ENCODE results near the gene ADAMTSL2.
"Not testable (repeated sequence)": the region's sequence is repeated elsewhere in the genome, so short reads cannot be mapped to it uniquely, and the experiment has no call there.

ADAMTSL2 gene

DNA sequence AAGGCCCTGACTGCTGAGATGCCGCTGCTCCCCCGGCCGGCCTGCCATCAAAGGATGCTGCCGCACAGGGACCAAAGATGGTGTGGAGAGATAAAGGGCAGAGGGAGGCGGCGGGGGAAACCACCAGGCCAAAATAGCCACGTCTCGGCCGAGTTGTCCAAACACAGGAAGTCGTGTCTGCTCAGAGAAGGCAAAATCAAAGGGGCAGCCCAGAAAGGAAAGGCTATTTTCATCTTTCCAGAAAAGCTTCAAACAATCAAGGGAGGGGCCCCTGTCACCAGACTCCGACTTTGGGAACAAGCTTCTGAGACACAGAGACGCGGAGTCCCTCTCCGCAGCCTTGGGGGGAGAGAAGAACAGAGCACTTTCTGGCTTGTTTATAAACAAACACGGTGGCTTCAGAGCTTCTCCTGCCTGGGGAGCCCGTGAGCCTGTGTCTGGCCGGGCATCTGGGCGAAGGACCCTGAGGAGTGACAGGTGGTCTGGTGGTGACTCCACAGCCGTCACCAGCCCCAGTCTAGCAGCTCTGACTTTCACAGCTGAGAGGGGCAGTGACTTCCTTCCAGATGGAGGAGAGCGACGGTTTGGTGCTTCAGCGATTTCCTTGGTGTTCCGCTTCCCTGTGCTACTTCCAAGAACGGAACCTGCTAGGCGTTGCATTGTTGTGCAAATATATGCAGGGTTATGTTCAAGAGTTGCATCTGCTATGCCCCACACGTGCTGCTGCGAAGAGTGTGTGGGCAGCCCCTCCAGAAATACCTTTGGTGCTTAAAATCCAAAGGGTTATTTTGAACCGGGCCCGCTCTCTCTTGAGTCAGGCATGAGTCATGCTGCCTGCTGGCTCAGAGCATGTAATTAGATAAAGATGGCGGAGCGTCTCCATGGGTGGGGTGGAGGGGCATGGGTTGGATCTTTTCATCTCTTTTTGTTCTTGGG, 24.0 kb downstream of the ADAMTSL2 start:
- Mint-ChIP-seq H3K27me3 (peaks cover 26% of the 10 kb centered on the region), H3K4me3 (peak overlapping the region; percentile 0), H3K36me3 (ENCODE audit: low read depth) (no peaks in the 10 kb centered on the region), H3K9me3 (no peaks in the 10 kb centered on the region), H3K27ac (peak overlapping the region; percentile 83), H3K4me1 (ENCODE audit: low read depth) (peaks cover 29% of the 10 kb centered on the region)
- intact Hi-C loops (cut with micrococcal nuclease), result no loop called here

DNA sequence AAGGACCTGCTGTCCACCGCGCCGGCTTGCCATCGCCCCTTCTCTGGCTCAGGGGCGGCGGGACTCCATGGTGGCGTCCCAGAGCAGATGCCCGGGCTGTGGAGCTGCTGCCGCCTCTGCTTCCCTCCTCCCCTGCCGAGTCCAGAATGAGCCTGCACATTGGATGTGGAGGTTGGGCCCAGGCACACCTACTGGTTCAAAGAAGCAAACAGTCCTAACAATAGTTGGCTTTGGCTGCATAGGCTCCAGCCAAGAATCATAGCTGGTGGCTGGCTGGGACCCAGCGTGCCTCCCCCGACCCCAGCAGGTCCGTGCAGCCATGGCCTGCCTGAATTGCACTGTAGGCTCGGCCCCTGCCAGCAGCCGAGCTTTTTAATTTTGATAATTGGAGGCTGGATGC, 25.8 kb downstream of the ADAMTSL2 start:
- Mint-ChIP-seq H3K27me3 (peaks cover 37% of the 10 kb centered on the region), H3K9me3 (no peaks in the 10 kb centered on the region), H3K4me3 (no peak overlapping the region), H3K27ac (no peak overlapping the region), H3K4me1 (ENCODE audit: low read depth) (peaks cover 31% of the 10 kb centered on the region), H3K36me3 (ENCODE audit: low read depth) (no peaks in the 10 kb centered on the region)
- intact Hi-C loops (cut with micrococcal nuclease), result no loop called here

DNA sequence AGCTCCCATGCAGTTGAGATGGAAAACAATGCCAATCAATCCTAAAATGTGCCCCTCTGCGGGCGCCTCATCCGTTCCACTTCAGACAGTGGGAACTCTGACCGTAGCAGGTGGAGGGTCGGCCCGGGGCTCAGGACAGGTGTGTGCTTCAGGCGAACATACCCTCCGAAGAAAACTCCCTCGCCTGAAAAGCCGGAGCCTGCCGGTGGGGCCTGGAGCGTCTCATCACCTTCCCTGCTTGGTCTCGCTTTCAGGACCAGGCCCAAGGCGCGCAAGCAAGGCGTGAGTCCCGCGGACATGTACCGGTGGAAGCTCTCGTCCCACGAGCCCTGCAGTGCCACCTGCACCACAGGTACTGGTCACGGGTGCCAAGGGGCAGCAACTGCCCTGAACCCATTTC, 26.4 kb downstream of the ADAMTSL2 start:
- intact Hi-C loops (cut with micrococcal nuclease), result no loop called here
- Mint-ChIP-seq H3K4me1 (ENCODE audit: low read depth) (peaks cover 31% of the 10 kb centered on the region), H3K27ac (no peak overlapping the region), H3K27me3 (peaks cover 34% of the 10 kb centered on the region), H3K4me3 (no peak overlapping the region), H3K36me3 (ENCODE audit: low read depth) (no peaks in the 10 kb centered on the region), H3K9me3 (no peaks in the 10 kb centered on the region)

DNA sequence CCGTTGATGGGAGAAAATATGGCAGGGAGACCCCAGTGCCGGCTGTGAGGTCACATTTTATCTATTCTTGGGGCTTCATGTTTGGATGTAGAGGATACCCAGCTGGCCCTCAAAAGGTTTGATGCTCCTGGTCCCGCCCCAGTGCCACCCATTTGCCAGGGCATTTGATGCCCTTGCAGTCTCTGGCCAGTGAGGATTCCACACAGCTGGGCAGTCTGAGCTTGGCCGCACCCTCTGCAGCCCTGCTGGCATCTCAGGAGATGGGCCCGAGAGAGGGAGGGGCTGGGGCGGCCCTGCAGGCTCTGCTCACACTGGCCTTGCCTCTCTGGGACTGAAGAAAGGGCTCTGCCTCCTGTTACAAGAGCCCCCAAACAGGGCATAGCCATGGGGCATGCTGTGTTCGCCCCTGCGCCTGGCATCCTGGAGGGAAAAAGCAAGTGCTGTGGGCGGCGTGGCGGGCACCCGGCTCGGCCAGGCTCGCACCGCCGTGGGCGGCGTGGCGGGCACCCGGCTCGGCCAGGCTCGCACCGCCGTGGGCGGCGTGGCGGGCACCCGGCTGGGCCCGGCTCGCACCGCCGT, 27.6 kb downstream of the ADAMTSL2 start:
- H3K27ac Mint-ChIP-seq, result no peak overlapping the region
- no peaks in the 10 kb centered on the region for H3K9me3 Mint-ChIP-seq
- peaks cover 31% of the 10 kb centered on the region for H3K4me1 Mint-ChIP-seq (ENCODE audit: low read depth)
- peaks cover 30% of the 10 kb centered on the region for H3K27me3 Mint-ChIP-seq
- intact Hi-C loops (cut with micrococcal nuclease), result no loop called here
- H3K36me3 Mint-ChIP-seq (ENCODE audit: low read depth), result no peaks in the 10 kb centered on the region
- no peak overlapping the region for H3K4me3 Mint-ChIP-seq

DNA sequence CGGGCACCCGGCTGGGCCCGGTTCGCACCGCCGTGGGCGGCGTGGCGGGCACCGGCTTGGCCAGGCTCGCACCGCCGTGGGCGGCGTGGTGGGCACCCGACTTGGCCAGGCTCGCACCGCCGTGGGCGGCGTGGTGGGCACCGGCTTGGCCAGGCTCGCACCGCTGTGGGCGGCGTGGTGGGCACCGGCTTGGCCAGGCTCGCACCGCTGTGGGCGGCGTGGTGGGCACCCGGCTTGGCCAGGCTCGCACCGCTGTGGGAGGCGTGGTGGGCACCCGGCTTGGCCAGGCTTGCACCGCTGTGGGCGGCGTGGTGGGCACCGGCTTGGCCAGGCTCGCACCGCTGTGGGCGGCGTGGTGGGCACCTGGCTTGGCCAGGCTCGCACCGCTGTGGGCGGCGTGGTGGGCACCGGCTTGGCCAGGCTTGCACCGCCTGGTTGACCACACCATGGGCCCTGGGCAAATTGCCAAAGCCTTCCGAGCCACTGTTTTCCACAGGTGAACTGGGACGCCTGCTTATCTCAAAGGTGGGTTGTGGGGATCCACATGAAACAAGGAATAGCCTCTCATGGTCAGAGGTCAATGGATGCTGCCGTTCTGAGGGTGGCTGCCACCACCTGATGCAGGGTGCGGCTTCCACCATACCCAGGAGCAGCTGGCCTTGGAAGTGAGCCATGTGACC, 28.2 kb downstream of the ADAMTSL2 start:
- Mint-ChIP-seq H3K27ac (no peak overlapping the region), H3K36me3 (ENCODE audit: low read depth) (no peaks in the 10 kb centered on the region), H3K4me3 (no peak overlapping the region), H3K4me1 (ENCODE audit: low read depth) (peaks cover 27% of the 10 kb centered on the region), H3K27me3 (peaks cover 30% of the 10 kb centered on the region), H3K9me3 (no peaks in the 10 kb centered on the region)
- intact Hi-C loops (cut with micrococcal nuclease), result no loop called here

DNA sequence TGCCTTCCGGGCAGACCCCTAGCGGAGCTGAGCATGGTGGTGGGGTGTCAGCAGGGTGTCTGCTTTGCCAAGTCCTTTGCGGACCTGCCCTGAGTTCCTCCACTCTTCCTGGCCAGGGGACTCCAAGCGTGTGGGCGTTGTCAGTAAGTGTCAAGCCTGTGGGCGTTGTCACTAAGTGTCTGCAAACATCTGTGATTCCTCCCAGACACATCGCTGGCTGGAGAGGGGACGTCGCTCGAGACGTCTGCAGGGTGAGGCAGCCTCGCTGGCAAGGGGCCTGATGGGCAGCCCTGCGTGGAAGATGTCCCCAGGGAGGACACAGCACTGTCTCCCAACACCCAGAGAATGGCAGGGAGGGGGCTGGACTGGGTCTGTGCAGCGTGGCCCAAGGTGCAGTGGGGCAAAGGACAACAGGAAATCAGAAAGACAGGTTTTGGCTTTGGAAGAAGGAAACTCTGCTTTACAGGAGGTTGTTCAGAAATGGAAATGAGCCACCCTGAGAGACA, 28.8 kb downstream of the ADAMTSL2 start:
- Mint-ChIP-seq H3K27ac (no peak overlapping the region), H3K36me3 (ENCODE audit: low read depth) (no peaks in the 10 kb centered on the region), H3K27me3 (peaks cover 32% of the 10 kb centered on the region), H3K4me3 (no peak overlapping the region), H3K9me3 (no peaks in the 10 kb centered on the region), H3K4me1 (ENCODE audit: low read depth) (peaks cover 21% of the 10 kb centered on the region)
- intact Hi-C loops (cut with micrococcal nuclease), result no loop called here

DNA sequence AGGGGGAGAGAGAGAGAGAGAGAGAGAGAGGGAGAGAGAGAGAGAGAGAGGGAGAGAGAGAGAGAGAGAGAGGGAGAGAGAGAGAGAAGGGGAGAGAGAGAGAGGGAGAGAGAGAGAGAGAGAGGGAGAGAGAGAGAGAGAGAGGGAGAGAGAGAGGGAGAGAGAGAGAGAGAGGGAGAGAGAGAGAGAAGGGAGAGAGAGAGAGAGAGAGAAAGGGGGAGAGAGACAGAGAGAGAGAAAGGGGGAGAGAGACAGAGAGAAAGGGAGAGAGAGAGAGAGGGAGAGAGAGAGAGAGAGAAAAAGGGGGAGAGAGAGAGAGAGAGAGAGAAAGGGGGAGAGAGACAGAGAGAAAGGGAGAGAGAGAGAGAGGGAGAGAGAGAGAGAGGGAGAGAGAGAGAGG, 29.3 kb downstream of the ADAMTSL2 start:
- H3K9me3 Mint-ChIP-seq; intact Hi-C loops (cut with micrococcal nuclease); H3K36me3 Mint-ChIP-seq (ENCODE audit: low read depth); H3K4me3 Mint-ChIP-seq; H3K27ac Mint-ChIP-seq: not testable (repeated sequence)
- Mint-ChIP-seq H3K27me3 (peaks cover 32% of the 10 kb centered on the region), H3K4me1 (ENCODE audit: low read depth) (peaks cover 16% of the 10 kb centered on the region)

DNA sequence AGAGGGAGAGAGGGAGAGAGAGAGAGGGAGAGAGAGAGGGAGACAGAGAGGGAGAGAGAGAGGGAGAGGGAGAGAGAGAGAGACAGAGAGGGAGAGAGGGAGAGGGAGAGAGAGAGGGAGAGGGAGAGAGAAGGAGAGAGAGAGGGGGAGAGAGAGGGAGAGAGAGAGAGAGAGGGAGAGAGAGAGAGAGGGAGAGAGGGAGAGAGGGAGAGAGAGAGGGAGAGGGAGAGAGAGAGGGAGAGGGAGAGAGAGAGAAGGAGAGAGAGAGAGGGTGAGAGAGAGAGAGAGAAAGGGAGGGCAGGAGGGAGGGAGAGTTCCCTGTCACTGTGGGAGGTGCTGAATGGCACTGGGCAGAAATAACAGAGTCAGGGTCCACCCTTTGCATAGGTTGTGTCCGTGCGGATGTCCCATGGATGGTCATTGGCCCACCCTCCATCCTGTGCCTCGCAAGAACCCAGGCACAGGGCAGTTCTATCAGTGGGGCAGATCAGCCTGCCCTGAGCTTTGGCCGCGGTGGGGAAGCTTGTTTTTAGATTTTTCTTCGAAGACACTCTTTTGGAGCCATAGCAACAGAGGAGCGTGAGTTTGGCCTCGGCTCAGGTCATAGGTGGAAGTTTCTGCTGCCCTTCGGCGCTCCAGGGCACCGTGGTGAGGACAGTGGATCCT, 30.1 kb downstream of the ADAMTSL2 start:
- no peaks in the 10 kb centered on the region for H3K9me3 Mint-ChIP-seq
- no peaks in the 10 kb centered on the region for H3K36me3 Mint-ChIP-seq (ENCODE audit: low read depth)
- peaks cover 13% of the 10 kb centered on the region for H3K4me1 Mint-ChIP-seq (ENCODE audit: low read depth)
- H3K4me3 Mint-ChIP-seq, result no peak overlapping the region
- H3K27me3 Mint-ChIP-seq, result peaks cover 31% of the 10 kb centered on the region
- H3K27ac Mint-ChIP-seq, result no peak overlapping the region
- intact Hi-C loops (cut with micrococcal nuclease), result no loop called here

DNA sequence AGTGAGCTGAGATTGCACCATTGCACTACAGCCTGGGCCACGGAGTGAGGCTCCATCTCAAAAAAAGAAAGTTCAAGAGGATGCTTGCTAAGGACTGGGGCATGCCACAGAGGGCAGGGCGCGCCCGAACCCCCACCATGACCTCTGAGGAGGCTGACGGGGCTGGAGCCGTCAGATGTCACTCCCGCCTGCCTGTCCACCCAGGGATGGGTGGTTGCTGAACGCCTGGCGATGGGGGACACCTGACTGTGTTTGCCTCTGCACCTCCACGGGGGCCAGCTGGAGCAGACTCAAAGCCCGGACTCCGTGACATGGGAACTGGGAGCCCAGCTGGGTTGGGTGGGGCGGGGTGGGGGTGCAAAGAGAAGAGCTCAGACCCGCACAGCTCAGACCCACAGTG, 31.9 kb downstream of the ADAMTSL2 start:
- intact Hi-C loops (cut with micrococcal nuclease), result no loop called here
- Mint-ChIP-seq H3K36me3 (ENCODE audit: low read depth) (no peaks in the 10 kb centered on the region), H3K9me3 (no peaks in the 10 kb centered on the region), H3K4me1 (ENCODE audit: low read depth) (peaks cover 8% of the 10 kb centered on the region), H3K27ac (no peak overlapping the region), H3K4me3 (no peak overlapping the region), H3K27me3 (peaks cover 34% of the 10 kb centered on the region)

DNA sequence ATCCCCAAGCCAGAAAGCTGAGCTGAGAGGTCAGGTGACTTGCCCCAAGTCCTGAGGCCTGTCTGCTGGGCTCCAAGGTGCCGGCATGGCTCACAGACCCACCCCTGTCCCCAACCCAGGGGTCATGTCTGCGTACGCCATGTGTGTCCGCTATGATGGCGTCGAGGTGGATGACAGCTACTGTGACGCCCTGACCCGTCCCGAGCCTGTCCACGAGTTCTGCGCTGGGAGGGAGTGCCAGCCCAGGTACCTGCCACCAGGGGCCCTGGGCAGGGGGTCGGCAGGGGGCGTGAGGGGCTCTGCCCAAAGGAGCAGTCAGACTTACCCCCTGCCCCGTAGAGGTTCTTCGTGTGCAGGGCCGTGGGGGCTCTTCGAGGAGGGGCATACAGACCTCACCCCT, 32.3 kb downstream of the ADAMTSL2 start:
- Mint-ChIP-seq H3K27ac (no peak overlapping the region), H3K9me3 (no peaks in the 10 kb centered on the region), H3K4me1 (ENCODE audit: low read depth) (peaks cover 8% of the 10 kb centered on the region), H3K27me3 (peaks cover 31% of the 10 kb centered on the region), H3K4me3 (no peak overlapping the region), H3K36me3 (ENCODE audit: low read depth) (no peaks in the 10 kb centered on the region)
- intact Hi-C loops (cut with micrococcal nuclease), result no loop called here

DNA sequence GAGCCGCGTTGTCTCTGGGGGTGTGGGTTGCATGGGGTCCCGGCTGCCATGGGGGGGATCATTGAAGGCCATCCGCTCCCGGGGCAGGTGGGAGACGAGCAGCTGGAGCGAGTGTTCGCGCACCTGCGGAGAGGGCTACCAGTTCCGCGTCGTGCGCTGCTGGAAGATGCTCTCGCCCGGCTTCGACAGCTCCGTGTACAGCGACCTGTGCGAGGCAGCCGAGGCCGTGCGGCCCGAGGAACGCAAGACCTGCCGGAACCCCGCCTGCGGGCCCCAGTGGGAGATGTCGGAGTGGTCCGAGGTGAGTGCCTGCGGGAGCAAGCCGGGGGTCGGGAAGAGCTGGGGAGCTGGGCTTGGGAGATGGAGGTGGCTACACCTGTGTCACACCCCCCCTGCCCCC, 33.7 kb downstream of the ADAMTSL2 start:
- Mint-ChIP-seq H3K9me3 (no peaks in the 10 kb centered on the region), H3K4me1 (ENCODE audit: low read depth) (peaks cover 4% of the 10 kb centered on the region), H3K4me3 (no peak overlapping the region), H3K27ac (no peak overlapping the region), H3K36me3 (ENCODE audit: low read depth) (no peaks in the 10 kb centered on the region), H3K27me3 (peaks cover 29% of the 10 kb centered on the region)
- intact Hi-C loops (cut with micrococcal nuclease), result no loop called here

DNA sequence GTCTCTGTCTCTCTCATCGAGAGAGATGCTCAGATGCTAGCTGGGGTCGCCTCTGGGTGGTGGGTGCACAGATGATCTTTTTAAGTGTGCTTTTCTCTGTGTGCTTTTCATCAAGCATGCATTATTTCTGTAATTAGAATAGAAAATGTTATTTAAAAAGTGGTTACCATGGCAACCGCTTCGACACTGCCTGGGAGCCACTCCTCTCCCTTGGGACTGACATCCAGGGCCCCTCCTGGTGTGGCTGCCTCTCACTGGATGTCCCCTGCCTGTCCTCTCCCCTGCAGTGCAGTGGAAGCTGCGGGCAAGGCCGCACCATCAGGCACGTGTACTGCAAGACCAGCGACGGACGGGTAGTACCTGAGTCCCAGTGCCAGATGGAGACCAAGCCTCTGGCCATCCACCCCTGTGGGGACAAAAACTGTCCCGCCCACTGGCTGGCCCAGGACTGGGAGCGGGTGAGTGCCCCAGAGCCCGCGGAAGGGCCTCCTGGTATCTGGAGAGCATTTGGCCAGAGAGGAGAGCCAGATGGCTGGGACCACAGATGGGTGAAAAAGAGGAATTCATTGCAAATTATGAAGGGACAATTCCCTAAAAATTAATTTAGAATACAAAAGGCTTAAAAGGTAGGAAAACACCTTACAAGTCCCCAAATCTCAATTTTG, 34.7 kb downstream of the ADAMTSL2 start:
- peaks cover 22% of the 10 kb centered on the region for H3K27me3 Mint-ChIP-seq
- H3K4me1 Mint-ChIP-seq (ENCODE audit: low read depth), result no peaks in the 10 kb centered on the region
- H3K4me3 Mint-ChIP-seq, result no peak overlapping the region
- intact Hi-C loops (cut with micrococcal nuclease), result no loop called here
- no peaks in the 10 kb centered on the region for H3K36me3 Mint-ChIP-seq (ENCODE audit: low read depth)
- no peak overlapping the region for H3K27ac Mint-ChIP-seq
- no peaks in the 10 kb centered on the region for H3K9me3 Mint-ChIP-seq

DNA sequence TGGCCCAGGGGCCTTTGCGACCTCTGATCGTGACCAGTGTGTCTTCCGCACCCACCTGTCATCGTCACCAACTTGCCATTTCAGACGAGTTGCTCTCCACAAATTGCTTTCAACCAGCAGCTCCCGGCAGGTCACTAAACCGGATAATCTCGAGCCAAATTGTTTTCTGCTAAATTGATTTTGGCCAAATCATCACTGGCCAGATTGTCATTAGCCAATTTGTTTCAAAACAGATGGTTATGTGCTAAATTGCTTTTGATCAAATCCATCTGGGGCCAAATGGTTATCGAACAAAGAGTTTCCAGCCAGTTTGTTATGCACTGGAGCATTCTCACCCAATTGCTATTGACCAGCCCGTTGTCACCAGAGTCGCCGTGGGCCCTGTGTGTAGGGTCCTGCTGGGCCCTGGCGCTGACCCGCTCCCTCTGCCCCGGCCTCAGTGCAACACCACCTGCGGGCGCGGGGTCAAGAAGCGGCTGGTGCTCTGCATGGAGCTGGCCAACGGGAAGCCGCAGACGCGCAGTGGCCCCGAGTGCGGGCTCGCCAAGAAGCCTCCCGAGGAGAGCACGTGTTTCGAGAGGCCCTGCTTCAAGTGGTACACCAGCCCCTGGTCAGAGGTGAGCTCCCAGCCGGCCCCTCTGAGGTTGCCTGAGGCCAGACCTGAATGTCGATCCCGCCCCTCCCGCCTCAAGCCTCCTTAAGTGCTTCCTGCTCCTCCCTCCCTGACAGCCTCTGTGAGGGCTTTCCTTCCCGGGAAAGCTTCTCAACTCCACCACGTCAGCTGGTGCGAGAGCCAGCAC, 35.6 kb downstream of the ADAMTSL2 start:
- H3K36me3 Mint-ChIP-seq (ENCODE audit: low read depth), result no peaks in the 10 kb centered on the region
- no peak overlapping the region for H3K4me3 Mint-ChIP-seq
- intact Hi-C loops (cut with micrococcal nuclease), result no loop called here
- H3K27me3 Mint-ChIP-seq, result peaks cover 17% of the 10 kb centered on the region
- no peaks in the 10 kb centered on the region for H3K9me3 Mint-ChIP-seq
- H3K27ac Mint-ChIP-seq, result no peak overlapping the region
- no peaks in the 10 kb centered on the region for H3K4me1 Mint-ChIP-seq (ENCODE audit: low read depth)

Data from dendritic cell treated with granulocyte-macrophage colony-stimulating factor and Interleukin-4, amounts not matched to agents 40 ng/mL and 50 ng/mL, for 4 days (primary cell).